ENCODE data around the gene THSD7A. TPM values are rescaled to one million over a fixed set of nuclear protein-coding genes. Genes with fewer than 3 reads are reported as not detected.

The THSD7A gene
- total and polyA plus RNA-seq, 2 of the 4 experiments (the other 2 are of a cell fraction) = 0.02 to 0.18 TPM

DNA sequence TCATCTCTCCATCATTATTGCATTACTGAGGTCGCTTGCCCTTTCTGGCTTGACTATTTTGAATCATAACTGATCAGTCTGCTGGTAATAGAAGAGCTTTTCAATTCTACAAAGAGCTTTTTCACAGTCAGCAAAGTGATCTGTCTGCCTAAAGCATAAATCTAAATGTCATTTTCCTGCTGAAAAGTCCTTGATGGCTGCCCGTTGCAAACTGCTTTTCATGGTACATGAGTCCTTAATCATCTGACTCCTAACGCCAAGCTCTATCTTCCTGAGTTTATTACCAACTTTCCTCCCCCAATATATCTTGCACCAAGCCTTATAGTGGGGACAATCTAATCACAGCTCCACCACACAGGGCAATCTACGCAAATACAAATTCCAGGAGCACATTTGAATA lies 39.8 kb downstream of the THSD7A start:
- no peak overlapping the region for H3K56ac ChIP-seq (ENCODE audit: extremely low read depth, insufficient read depth, low read length)
- no peaks in the 10 kb centered on the region for H3K36me3 ChIP-seq (ENCODE audit: control insufficient read depth, insufficient read depth, low read length)
- H3K27ac ChIP-seq (ENCODE audit: insufficient read depth, low read length) = no peak overlapping the region
- H3K9me1 ChIP-seq (ENCODE audit: insufficient read depth, low read length) = no peaks in the 10 kb centered on the region
- no peak overlapping the region for H3K4me2 ChIP-seq (ENCODE audit: low read depth, low read length)
- 63% methylated on average over 2 of the region's 4 CpGs; no CpG with 5 or more reads in 1 of the 2 experiments for WGBS, 2 experiments (ENCODE audit: extremely low coverage in 2 of 2, insufficient read length in 1 of 2)
- H4K91ac ChIP-seq (ENCODE audit: insufficient read depth, low read depth, low read length) = no peak overlapping the region
- POLR2A ChIA-PET (ENCODE audit: unreplicated experiment) = no interaction called here
- no peak overlapping the region for H2BK5ac ChIP-seq (ENCODE audit: low read depth, low read length, poor library complexity, severe bottlenecking)
- no peak overlapping the region for H2AK9ac ChIP-seq (replicated peaks; ENCODE audit: low read depth, low read length, poor library complexity)
- dilution Hi-C loops (cut with HindIII; ENCODE audit: low sequenced_read_pairs, unreplicated experiment) = no loop called here
- no peak overlapping the region for H2AK5ac ChIP-seq (ENCODE audit: low read depth, low read length)
- H2BK120ac ChIP-seq (ENCODE audit: low read depth, low read length) = no peak overlapping the region
- H3K4me3 ChIP-seq (ENCODE audit: insufficient read depth, low read depth, low read length) = no peak overlapping the region
- no peak overlapping the region for H2AFZ ChIP-seq (replicated peaks; ENCODE audit: low read length, poor library complexity)
- CTCF ChIA-PET = no interaction called here
- TF ChIP-seq NFE2L2 (IDR thresholded peaks at IDR 0.05; ENCODE audit: low read depth, low read length) = no peak
- TF ChIP-seq FOS (IDR thresholded peaks at IDR 0.05; ENCODE audit: low read depth, low read length) = no peak
- TF ChIP-seq RCOR1 (IDR thresholded peaks at IDR 0.05; ENCODE audit: insufficient replicate concordance, low read length) = no peak
- TF ChIP-seq, protein P1, sequence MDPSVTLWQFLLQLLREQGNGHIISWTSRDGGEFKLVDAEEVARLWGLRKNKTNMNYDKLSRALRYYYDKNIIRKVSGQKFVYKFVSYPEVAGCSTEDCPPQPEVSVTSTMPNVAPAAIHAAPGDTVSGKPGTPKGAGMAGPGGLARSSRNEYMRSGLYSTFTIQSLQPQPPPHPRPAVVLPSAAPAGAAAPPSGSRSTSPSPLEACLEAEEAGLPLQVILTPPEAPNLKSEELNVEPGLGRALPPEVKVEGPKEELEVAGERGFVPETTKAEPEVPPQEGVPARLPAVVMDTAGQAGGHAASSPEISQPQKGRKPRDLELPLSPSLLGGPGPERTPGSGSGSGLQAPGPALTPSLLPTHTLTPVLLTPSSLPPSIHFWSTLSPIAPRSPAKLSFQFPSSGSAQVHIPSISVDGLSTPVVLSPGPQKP (IDR thresholded peaks at IDR 0.05; ENCODE audit: borderline replicate concordance, low read depth, low read length) = no peak
- no peak for TF ChIP-seq RAD21 (IDR thresholded peaks at IDR 0.05; ENCODE audit: low read length)
- no peak for TF ChIP-seq MAZ (IDR thresholded peaks at IDR 0.05; ENCODE audit: borderline replicate concordance, low read depth, low read length)
- TF ChIP-seq, protein P2, sequence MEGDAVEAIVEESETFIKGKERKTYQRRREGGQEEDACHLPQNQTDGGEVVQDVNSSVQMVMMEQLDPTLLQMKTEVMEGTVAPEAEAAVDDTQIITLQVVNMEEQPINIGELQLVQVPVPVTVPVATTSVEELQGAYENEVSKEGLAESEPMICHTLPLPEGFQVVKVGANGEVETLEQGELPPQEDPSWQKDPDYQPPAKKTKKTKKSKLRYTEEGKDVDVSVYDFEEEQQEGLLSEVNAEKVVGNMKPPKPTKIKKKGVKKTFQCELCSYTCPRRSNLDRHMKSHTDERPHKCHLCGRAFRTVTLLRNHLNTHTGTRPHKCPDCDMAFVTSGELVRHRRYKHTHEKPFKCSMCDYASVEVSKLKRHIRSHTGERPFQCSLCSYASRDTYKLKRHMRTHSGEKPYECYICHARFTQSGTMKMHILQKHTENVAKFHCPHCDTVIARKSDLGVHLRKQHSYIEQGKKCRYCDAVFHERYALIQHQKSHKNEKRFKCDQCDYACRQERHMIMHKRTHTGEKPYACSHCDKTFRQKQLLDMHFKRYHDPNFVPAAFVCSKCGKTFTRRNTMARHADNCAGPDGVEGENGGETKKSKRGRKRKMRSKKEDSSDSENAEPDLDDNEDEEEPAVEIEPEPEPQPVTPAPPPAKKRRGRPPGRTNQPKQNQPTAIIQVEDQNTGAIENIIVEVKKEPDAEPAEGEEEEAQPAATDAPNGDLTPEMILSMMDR (conservative IDR thresholded peaks at IDR 0.05; ENCODE audit: low read depth, low read length) = no peak
- no peak for TF ChIP-seq CEBPB (IDR thresholded peaks at IDR 0.05; ENCODE audit: low read depth, low read length)
- no peak for TF ChIP-seq BHLHE40 (IDR thresholded peaks at IDR 0.05; ENCODE audit: low read depth, low read length)
- TF ChIP-seq, protein P3, sequence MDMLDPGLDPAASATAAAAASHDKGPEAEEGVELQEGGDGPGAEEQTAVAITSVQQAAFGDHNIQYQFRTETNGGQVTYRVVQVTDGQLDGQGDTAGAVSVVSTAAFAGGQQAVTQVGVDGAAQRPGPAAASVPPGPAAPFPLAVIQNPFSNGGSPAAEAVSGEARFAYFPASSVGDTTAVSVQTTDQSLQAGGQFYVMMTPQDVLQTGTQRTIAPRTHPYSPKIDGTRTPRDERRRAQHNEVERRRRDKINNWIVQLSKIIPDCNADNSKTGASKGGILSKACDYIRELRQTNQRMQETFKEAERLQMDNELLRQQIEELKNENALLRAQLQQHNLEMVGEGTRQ (IDR thresholded peaks at IDR 0.05; ENCODE audit: low read depth, low read length) = no peak
- no peak for TF ChIP-seq SMC3 (IDR thresholded peaks at IDR 0.05; ENCODE audit: low read depth, low read length)
- no peak for TF ChIP-seq CHD1 (IDR thresholded peaks at IDR 0.05; ENCODE audit: low read depth, low read length)
- no peak overlapping the region for H3K14ac ChIP-seq (replicated peaks; ENCODE audit: low read depth, low read length)
- H3K27me3 ChIP-seq (ENCODE audit: control insufficient read depth, insufficient read depth, low read length) = no peaks in the 10 kb centered on the region
- H3K23ac ChIP-seq (ENCODE audit: low read depth, low read length) = no peak overlapping the region
- no peak overlapping the region for H3K9ac ChIP-seq (ENCODE audit: low read depth, low read length)
- no TSS peak for BruUV-seq (replicated peaks)
- H2BK20ac ChIP-seq (ENCODE audit: low read depth, low read length) = no peak overlapping the region
- H3K79me1 ChIP-seq (ENCODE audit: low read depth in 1 of 2, low read length in 2 of 2) = no peaks in the 10 kb centered on the region
- H3K4me1 ChIP-seq (ENCODE audit: control insufficient read depth, insufficient read depth, low read length) = no peaks in the 10 kb centered on the region
- H4K8ac ChIP-seq (ENCODE audit: low read depth in 2 of 2, low read length in 2 of 2) = no peak overlapping the region
- intact Hi-C loops (cut with micrococcal nuclease) = no loop called here
- DNase-seq (no peak), ATAC-seq (ENCODE audit: low read depth) (no peak)
- in situ Hi-C loops (cut with MboI; ENCODE audit: low sequenced_read_pairs) = no loop called here
- no peak overlapping the region for H2BK15ac ChIP-seq (ENCODE audit: low read depth, low read length)
- H4K5ac ChIP-seq (ENCODE audit: low read depth, low read length) = no peak overlapping the region
- H3K18ac ChIP-seq (ENCODE audit: low read depth, low read length) = no peak overlapping the region
- no peaks in the 10 kb centered on the region for H4K20me1 ChIP-seq (ENCODE audit: insufficient read depth, low read length)
- H3K9me3 ChIP-seq (ENCODE audit: control insufficient read depth, insufficient read depth, low read length) = no peaks in the 10 kb centered on the region
- H3K4ac ChIP-seq (ENCODE audit: low read depth, low read length) = no peak overlapping the region

Data from IMR-90 (cell line).